ENCODE results near the gene DRD4. TPM values are rescaled to one million over a fixed set of nuclear protein-coding genes. Genes with fewer than 3 reads are reported as not detected.

Gene DRD4
- total RNA-seq, 1 donor from 2014 or later: 2.1 TPM

DNA sequence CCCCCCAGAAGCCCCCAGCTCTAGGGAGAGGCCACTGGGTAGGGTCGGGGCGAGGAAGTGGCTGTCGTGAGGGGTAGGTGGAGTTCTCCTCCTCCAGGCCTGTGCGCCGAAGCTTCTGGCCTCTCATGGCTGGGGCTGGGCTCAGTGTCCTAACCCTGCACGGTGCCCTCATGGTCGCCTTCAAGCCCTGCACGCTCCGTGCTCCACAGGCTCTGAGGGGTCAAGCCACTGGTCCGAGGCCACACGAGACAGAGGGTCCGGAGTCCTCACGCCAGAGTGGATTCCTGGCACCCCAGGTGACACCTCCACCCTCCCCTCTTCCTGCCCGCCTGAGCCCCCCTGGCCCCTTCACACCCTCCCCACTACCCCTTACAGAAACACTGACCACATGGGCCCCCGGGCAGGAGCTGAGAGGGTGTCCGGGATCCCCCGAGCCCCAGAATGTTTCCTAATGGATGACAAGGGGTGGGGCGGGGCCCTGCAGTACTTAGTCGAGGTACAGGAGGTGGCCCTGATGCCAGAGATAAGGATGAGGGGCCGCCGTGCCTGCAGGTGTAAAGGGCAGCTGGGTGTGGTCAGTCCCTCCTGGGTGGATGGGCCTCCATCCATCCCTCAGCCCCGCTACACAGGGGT is 11.3 kb upstream of the DRD4 start:
- no peaks in the 10 kb centered on the region for H3K9me3 Mint-ChIP-seq
- H3K4me1 Mint-ChIP-seq: peaks cover 4% of the 10 kb centered on the region
- no peak for DNase-seq (ENCODE audit: low spot score in 2 of 2, unreplicated experiment in 2 of 2)
- H3K27ac Mint-ChIP-seq: no peak overlapping the region
- H3K4me3 Mint-ChIP-seq: no peak overlapping the region
- peaks cover 9% of the 10 kb centered on the region for H3K36me3 Mint-ChIP-seq
- TF ChIP-seq, protein P1, sequence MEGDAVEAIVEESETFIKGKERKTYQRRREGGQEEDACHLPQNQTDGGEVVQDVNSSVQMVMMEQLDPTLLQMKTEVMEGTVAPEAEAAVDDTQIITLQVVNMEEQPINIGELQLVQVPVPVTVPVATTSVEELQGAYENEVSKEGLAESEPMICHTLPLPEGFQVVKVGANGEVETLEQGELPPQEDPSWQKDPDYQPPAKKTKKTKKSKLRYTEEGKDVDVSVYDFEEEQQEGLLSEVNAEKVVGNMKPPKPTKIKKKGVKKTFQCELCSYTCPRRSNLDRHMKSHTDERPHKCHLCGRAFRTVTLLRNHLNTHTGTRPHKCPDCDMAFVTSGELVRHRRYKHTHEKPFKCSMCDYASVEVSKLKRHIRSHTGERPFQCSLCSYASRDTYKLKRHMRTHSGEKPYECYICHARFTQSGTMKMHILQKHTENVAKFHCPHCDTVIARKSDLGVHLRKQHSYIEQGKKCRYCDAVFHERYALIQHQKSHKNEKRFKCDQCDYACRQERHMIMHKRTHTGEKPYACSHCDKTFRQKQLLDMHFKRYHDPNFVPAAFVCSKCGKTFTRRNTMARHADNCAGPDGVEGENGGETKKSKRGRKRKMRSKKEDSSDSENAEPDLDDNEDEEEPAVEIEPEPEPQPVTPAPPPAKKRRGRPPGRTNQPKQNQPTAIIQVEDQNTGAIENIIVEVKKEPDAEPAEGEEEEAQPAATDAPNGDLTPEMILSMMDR (IDR thresholded peaks at IDR 0.05; ENCODE audit: unreplicated experiment): no peak
- H3K27me3 Mint-ChIP-seq (ENCODE audit: low read depth): peaks cover 22% of the 10 kb centered on the region

DNA sequence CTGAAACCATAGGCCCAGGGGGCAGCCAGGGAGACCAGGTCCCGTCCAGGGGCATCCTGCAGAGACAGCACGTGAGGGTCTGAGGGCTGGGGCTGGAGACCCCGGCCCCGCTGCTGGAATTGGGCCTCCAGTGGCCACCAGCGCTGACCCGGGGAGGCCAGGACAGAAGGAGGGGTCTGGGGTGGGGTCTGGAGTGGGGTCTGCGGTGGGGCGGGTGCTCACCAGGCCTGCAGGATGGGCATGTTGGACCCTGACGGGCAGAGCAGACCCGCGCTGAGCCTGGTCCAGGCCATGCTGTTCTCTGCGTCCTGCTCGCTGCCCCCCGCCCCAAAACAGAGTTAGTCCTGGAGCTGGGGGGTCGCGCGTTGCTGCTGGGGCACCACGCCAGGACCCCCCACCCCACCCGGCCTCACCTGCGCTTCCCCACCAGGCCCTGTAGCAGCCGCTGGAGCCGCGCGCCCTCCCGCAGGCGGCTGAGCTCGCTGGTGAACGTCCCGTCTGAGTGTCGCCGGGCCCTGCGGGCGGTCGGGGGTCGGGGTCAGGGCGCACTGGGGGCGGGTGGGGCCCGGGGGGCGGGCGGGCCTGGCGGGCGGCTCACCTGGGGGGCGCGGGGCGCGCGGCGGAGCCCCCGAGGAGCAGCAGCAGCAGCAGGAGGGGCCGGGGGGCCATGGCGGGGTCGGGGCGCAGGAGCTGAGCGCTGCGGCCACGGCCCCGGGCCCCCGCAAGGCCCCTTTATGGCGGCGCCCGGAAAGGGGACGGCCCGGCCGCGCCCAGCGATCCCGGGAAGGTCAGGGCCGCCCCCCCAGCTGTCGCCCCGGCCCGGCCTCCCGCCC is 10.4 kb upstream of the DRD4 start, which contains the start of gene SCT:
Gene SCT (minus strand): TSS at position 707 of the 833 bp plus-strand sequence. CDS start 38 bp downstream, at position 669.
- H3K27me3 Mint-ChIP-seq (ENCODE audit: low read depth): peaks cover 22% of the 10 kb centered on the region
- H3K4me3 Mint-ChIP-seq: peak within 1 kb of the TSS; percentile 38
- DNase-seq (ENCODE audit: low spot score in 2 of 2, unreplicated experiment in 2 of 2): peak in 1 of 2 experiments; percentile 16
- H3K4me1 Mint-ChIP-seq: peaks cover 4% of the 10 kb centered on the region
- peaks cover 9% of the 10 kb centered on the region for H3K36me3 Mint-ChIP-seq
- TF ChIP-seq, protein P1 (IDR thresholded peaks at IDR 0.05; ENCODE audit: unreplicated experiment): no peak
- H3K9me3 Mint-ChIP-seq: no peaks in the 10 kb centered on the region
- no peak within 1 kb of the TSS for H3K27ac Mint-ChIP-seq

DNA sequence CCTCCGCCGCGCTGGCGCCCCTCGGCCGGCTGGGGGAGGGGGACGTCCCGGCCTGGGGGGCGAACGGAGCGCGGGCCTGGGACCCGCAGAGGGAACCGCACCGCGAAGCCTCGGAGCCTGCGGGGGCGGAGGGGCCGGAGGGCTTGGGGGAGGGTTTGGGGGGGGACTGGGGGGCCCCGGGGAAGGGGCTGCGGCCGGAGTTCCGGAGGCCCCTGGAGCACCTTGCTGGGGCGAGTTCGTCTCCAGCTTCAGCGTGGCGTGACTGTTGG is 9.8 kb upstream of the DRD4 start:
- H3K4me3 Mint-ChIP-seq: no peak overlapping the region
- TF ChIP-seq, protein P1 (IDR thresholded peaks at IDR 0.05; ENCODE audit: unreplicated experiment): no peak
- H3K36me3 Mint-ChIP-seq: peaks cover 9% of the 10 kb centered on the region
- H3K4me1 Mint-ChIP-seq: peaks cover 4% of the 10 kb centered on the region
- H3K27ac Mint-ChIP-seq: no peak overlapping the region
- no peaks in the 10 kb centered on the region for H3K9me3 Mint-ChIP-seq
- H3K27me3 Mint-ChIP-seq (ENCODE audit: low read depth): peaks cover 22% of the 10 kb centered on the region
- DNase-seq (ENCODE audit: low spot score in 2 of 2, unreplicated experiment in 2 of 2): peak in 1 of 2 experiments; percentile 17

DNA sequence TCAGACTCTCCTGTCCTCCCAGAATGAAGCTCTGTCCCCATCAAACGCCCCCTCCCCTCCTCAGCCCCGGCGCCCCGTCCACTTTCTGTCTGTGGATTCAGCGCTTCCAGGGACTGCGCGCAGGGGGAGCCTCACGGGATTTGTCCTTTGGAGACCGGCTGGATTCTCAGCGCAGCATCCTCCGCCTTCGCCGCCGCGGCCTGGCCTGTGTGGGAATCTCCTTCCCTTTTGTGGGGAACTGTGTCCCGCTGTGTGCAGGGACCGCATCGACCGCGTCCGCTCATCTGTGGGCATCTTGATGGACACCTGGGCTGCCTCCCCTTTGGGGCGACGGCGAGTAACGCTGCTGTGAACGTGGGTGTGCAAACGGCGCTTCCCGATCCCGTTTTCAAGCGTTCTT is 9.0 kb upstream of the DRD4 start:
- Mint-ChIP-seq H3K9me3 (no peaks in the 10 kb centered on the region), H3K27me3 (ENCODE audit: low read depth) (peaks cover 22% of the 10 kb centered on the region), H3K4me1 (peaks cover 4% of the 10 kb centered on the region), H3K27ac (no peak overlapping the region), H3K4me3 (peak overlapping the region; percentile 38), H3K36me3 (peaks cover 12% of the 10 kb centered on the region)
- DNase-seq (ENCODE audit: low spot score in 2 of 2, unreplicated experiment in 2 of 2): peak in 1 of 2 experiments; percentile 19
- TF ChIP-seq, protein P1 (IDR thresholded peaks at IDR 0.05; ENCODE audit: unreplicated experiment): no peak

DNA sequence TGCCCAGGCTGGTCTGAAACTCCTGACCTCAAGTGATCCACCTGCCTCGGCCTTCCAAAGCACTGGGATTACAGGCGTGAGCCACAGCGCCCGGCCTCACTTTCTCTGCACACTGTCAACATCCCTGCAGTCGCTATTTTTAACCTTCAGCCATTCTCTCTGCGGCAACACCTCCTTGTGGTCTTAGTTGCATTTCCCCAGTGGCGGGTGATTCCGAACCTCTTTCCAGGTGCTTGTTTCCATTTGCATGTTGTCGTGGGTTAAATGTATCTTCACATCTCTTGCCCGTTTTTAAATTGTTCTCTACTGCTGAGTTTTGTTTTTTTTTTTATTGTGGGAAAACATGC is 7.9 kb upstream of the DRD4 start:
- peaks cover 12% of the 10 kb centered on the region for H3K36me3 Mint-ChIP-seq
- TF ChIP-seq, protein P1 (IDR thresholded peaks at IDR 0.05; ENCODE audit: unreplicated experiment): no peak
- no peaks in the 10 kb centered on the region for H3K9me3 Mint-ChIP-seq
- H3K4me1 Mint-ChIP-seq: peaks cover 4% of the 10 kb centered on the region
- no peak overlapping the region for H3K4me3 Mint-ChIP-seq
- H3K27ac Mint-ChIP-seq: no peak overlapping the region
- H3K27me3 Mint-ChIP-seq (ENCODE audit: low read depth): peaks cover 22% of the 10 kb centered on the region
- DNase-seq (ENCODE audit: low spot score in 2 of 2, unreplicated experiment in 2 of 2): no peak

All from mesothelial cell of epicardium (in vitro differentiated cells).